Testis (tissue), 3 donors: ENCODE measurements around the gene FUT6. TPM values are rescaled to one million over a fixed set of nuclear protein-coding genes. Genes with fewer than 3 reads are reported as not detected.

ENCODE experiments used
- DNase-seq: peaks from one replicate; pipeline ENCODE4 v3.0.0-alpha.2; 2019
- H3K27ac ChIP-seq, 2 donors: fragments of 200-600 bp; sonication (generic); one replicate each; pipeline ENCODE4 v1.5.1; 2019
- H3K27me3 ChIP-seq: fragments of 200-600 bp; sonication (generic); one replicate; pipeline ENCODE4 v1.5.1; 2019
- H3K36me3 ChIP-seq: fragments of 200-600 bp; sonication (generic); one replicate; pipeline ENCODE4 v1.5.1; 2017; ENCODE audit warnings: low read depth; ENCODE audit errors: missing control alignments
- H3K4me1 ChIP-seq: fragments of 200-600 bp; sonication (generic); one replicate; pipeline ENCODE4 v1.5.1; 2019
- H3K4me3 ChIP-seq, 2 donors: fragments of 200-600 bp; sonication (generic); one replicate each; pipeline ENCODE4 v1.5.1; 2017 to 2019
- H3K9me3 ChIP-seq: fragments of 200-600 bp; sonication (generic); one replicate; pipeline ENCODE4 v1.5.1; 2017
- POLR2A ChIP-seq: fragments of 450-650 bp; IDR thresholded peaks from one replicate; pipeline ENCODE4 v1.6.1; 2017; ENCODE audit warnings: antibody characterized with exemption, mild to moderate bottlenecking, moderate library complexity
- WGBS, 2 donors: methylation state at CpG; one replicate each; pipeline ENCODE4 v1.1.5; 2018; 5-methylcytosine and 5-hydroxymethylcytosine counted together
- intact Hi-C: fragments of 100-400 bp; cut with DNase I; formaldehyde crosslinking; loops from one replicate; pipeline ENCODE4 v1.15.1; 2023; ENCODE audit warnings: low total_unique reads
- polyA plus RNA-seq: library from polyadenylated mRNA; stranded (reverse); fragments of 350-450 nt; fragmentation: Illumina TruSeq; extraction: RNeasy Lipid Tissue Mini Kit (QIAGEN cat#74804); gene quantifications from one replicate; pipeline ENCODE4 v1.2.3, GENCODE V29; 2014; ENCODE audit warnings: low read depth, low replicate concordance; ENCODE audit not compliant: insufficient read depth
- total RNA-seq, 2 donors: library from RNA; depleted of rRNA; stranded (reverse); fragments of >200 nt; gene quantifications; one replicate each; pipeline ENCODE4 v1.2.3, GENCODE V29; 2016
- TF ChIP-seq, protein P1 (sequence below), 3 experiments: fragments of 450-650 bp in 2 of 3; fragments of 200-600 bp in 1 of 3; sonication (generic) in 1 of 3; IDR thresholded peaks; one replicate each; pipeline ENCODE4 v1.5.1; 2016 to 2019; ENCODE audit warnings: antibody characterized with exemption in 3 of 3, mild to moderate bottlenecking in 2 of 3, moderate library complexity in 1 of 3

FUT6 gene
- total and polyA plus RNA-seq, 3 donors from 2014 or later: 0.19 to 0.84 (median 0.39) TPM

DNA sequence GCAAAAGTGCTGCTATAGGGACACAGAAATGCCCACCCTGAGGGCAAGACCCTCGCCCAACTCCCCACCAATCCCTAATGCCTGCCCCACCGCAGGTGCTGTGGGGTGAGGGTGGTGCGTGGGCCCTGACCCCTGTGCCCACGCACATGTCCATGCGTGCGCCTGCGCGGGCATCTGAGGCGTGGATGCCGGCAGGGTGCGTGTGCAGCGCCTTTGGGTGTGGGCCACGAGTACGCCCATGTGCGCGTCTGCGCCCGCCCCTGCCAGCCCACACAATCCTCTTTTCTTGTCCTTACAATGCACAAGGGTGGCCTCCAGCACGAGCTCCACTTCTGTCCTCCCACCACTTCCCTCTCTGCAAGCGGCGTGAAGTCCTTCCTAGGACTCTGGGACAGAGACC, 14.3 kb downstream of the FUT6 start:
- Histone ChIP-seq H3K36me3 (no peaks in the 10 kb centered on the region), H3K27me3 (no peaks in the 10 kb centered on the region), H3K4me1 (peaks cover 3% of the 10 kb centered on the region), H3K4me3 (no peak overlapping the region), H3K9me3 (no peaks in the 10 kb centered on the region), H3K27ac (no peak overlapping the region)
- no peak for DNase-seq
- no peak for TF ChIP-seq POLR2A
- TF ChIP-seq, protein P1, sequence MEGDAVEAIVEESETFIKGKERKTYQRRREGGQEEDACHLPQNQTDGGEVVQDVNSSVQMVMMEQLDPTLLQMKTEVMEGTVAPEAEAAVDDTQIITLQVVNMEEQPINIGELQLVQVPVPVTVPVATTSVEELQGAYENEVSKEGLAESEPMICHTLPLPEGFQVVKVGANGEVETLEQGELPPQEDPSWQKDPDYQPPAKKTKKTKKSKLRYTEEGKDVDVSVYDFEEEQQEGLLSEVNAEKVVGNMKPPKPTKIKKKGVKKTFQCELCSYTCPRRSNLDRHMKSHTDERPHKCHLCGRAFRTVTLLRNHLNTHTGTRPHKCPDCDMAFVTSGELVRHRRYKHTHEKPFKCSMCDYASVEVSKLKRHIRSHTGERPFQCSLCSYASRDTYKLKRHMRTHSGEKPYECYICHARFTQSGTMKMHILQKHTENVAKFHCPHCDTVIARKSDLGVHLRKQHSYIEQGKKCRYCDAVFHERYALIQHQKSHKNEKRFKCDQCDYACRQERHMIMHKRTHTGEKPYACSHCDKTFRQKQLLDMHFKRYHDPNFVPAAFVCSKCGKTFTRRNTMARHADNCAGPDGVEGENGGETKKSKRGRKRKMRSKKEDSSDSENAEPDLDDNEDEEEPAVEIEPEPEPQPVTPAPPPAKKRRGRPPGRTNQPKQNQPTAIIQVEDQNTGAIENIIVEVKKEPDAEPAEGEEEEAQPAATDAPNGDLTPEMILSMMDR (IDR thresholded peaks at IDR 0.05): no peak
- 59 to 78% methylated on average over 18 to 21 of the region's 21 CpGs for WGBS, 2 donors
- intact Hi-C loops: no loop called here

DNA sequence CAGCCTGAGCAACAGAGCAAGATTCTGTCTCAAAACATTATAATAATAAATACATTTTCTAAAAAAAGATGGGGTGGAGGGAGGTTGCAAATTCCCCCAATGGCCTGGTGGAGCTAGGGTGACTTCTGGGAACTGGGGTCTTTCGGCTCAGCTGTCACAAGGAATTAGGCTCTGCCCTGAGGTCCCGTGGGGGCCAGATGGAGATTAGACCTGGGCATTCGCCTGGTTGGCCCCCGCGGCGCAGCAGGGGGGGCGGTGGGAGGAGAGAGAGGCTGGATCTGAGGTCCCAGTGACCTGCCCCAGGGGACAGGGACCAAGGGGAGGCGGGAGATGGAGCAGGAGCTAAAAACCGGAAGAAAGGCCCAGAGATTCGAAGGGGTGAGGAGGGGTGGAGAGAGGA, 14.8 kb downstream of the FUT6 start:
- H3K4me1 ChIP-seq: peaks cover 3% of the 10 kb centered on the region
- intact Hi-C loops: no loop called here
- TF ChIP-seq, protein P1 (IDR thresholded peaks at IDR 0.05): no peak
- TF ChIP-seq POLR2A: no peak
- no peaks in the 10 kb centered on the region for H3K9me3 ChIP-seq
- no peak overlapping the region for H3K4me3 ChIP-seq
- H3K36me3 ChIP-seq: no peaks in the 10 kb centered on the region
- no peaks in the 10 kb centered on the region for H3K27me3 ChIP-seq
- 60 to 77% methylated on average over 10 of the region's 10 CpGs for WGBS, 2 donors
- DNase-seq: no peak
- no peak overlapping the region for H3K27ac ChIP-seq

DNA sequence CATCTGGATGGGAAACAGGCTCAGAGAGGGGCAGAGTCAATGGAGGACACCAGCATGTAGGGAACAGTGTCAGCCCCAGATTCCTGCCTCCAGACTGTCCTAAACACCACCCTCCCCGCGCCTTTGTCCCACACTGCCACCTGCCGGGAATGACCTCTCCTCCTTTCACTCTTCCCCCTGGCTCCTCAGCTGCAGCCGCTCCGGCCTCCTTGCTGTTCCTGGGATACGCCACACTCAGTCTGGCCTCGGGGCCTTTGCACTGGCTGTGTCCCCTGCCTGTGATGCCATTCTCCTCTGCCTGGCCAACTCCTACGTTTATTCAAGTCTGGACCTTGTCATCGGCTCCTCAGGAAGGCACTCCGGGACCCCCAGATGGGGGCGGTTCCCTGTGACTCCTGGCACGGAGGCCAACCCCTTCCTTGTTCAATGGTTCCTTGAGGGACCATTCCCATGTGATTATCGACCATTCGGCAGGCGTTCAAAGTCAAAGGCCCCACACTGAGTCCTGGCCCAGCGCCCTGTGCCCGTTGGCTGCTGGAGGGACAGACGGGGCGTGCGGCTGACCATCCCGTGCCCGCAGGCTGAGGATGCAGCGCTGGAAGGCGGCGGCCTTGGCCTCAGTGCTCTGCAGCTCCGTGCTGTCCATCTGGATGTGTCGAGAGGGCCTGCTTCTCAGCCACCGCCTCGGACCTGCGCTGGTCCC, 15.8 kb downstream of the FUT6 start:
- intact Hi-C loops: no loop called here
- H3K27ac ChIP-seq: no peak overlapping the region
- TF ChIP-seq, protein P1 (IDR thresholded peaks at IDR 0.05): no peak
- TF ChIP-seq POLR2A: no peak
- no peak for DNase-seq
- no peaks in the 10 kb centered on the region for H3K9me3 ChIP-seq
- 85 to 88% methylated on average over 27 to 29 of the region's 30 CpGs for WGBS, 2 donors
- no peaks in the 10 kb centered on the region for H3K27me3 ChIP-seq
- H3K4me3 ChIP-seq: no peak overlapping the region
- H3K4me1 ChIP-seq: peaks cover 3% of the 10 kb centered on the region
- no peaks in the 10 kb centered on the region for H3K36me3 ChIP-seq

DNA sequence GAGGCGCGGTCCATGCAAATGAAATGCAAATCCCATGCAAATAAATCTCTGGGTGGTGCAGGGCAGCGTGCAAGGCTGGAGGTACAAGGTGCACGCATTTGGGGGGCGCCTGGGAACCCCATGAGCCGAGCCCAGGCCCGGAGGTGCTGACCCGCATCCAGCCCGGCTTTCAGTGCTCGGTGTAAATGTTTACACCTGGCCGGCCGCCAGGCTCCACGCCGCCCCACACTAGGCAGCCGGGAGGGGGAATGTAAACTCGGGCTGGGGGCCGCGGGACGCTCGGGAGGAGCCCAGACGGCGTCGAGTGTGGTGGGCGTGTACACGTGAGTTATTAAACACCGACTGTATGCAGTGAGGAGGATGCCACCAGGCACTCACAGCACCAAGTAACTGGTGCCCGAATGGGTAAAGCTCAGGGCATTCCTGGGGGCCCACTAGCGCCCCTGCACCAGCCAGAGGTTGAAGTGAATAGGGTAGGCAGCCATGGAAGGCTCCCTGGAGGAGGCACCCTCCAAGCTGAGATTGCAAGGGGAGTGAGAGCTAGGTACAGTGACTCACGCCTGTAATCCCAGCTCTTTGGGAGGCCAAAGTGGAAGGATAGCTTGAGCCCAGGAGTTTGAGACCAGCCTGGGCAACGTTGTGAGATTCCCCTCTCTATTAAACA, 17.2 kb downstream of the FUT6 start:
- no peaks in the 10 kb centered on the region for H3K36me3 ChIP-seq
- H3K27me3 ChIP-seq: no peaks in the 10 kb centered on the region
- no peak for DNase-seq
- peaks cover 3% of the 10 kb centered on the region for H3K4me1 ChIP-seq
- WGBS, 2 donors: 55 to 65% methylated on average over 15 to 28 of the region's 30 CpGs
- no peak overlapping the region for H3K27ac ChIP-seq
- intact Hi-C loops: no loop called here
- no peak overlapping the region for H3K4me3 ChIP-seq
- TF ChIP-seq, protein P1 (IDR thresholded peaks at IDR 0.05): no peak
- no peak for TF ChIP-seq POLR2A
- no peaks in the 10 kb centered on the region for H3K9me3 ChIP-seq
